ENCODE data around the gene DAPP1. TPM values are rescaled to one million over a fixed set of nuclear protein-coding genes. Genes with fewer than 3 reads are reported as not detected.

The DAPP1 gene
- total RNA-seq, 1 experiment from 2014 or later = 30.6 TPM

- Mint-ChIP-seq H3K4me3 (ENCODE audit: low read depth, unreplicated experiment) (no peak overlapping the region), H3K4me1 (ENCODE audit: low read depth, unreplicated experiment) (no peaks in the 10 kb centered on the region), H3K27me3 (ENCODE audit: unreplicated experiment) (no peaks in the 10 kb centered on the region), H3K27ac (ENCODE audit: unreplicated experiment) (no peak overlapping the region), H3K36me3 (ENCODE audit: insufficient read depth, unreplicated experiment) (no peaks in the 10 kb centered on the region), H3K9me3 (ENCODE audit: low read depth, unreplicated experiment) (no peaks in the 10 kb centered on the region)
- no peak for DNase-seq
- CTCF ChIA-PET = no interaction called here
- intact Hi-C loops (cut with micrococcal nuclease; ENCODE audit: unreplicated experiment) = loop anchor here (5.0 to 10.0 kb wide), 2 partner anchors 82 to 164 kb away; no protein-coding TSS in a partner anchor
- no peak for TF ChIP-seq CTCF (IDR thresholded peaks at IDR 0.05; ENCODE audit: unreplicated experiment)
- BruUV-seq (replicated peaks) = no TSS peak
These were observed 10.1 kb upstream of the DAPP1 start for GRCh38 chr4:99806545-99806944.

DNA sequence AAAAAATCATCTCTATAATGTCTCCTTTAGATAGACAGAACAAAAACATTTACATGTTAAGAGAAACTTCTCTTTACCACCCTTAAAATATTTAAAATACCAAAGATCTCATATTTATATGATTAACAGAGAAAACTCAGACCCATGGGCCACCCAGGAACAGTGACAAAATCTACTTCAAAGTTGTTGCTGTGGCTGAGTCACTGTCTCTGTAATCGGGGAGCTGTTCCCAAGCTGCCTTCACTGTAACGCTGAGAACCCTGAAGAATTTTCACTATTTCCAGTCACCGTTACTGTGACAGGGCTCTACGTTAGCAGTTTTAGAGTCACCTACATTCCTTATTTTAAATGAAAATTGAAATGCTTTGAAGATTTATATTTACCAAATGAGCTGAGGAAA is 9.0 kb upstream of the DAPP1 start:
- H3K4me1 Mint-ChIP-seq (ENCODE audit: low read depth, unreplicated experiment) = no peaks in the 10 kb centered on the region
- peaks cover 3% of the 10 kb centered on the region for H3K9me3 Mint-ChIP-seq (ENCODE audit: low read depth, unreplicated experiment)
- BruUV-seq (replicated peaks) = no TSS peak
- no peak for DNase-seq
- H3K36me3 Mint-ChIP-seq (ENCODE audit: insufficient read depth, unreplicated experiment) = no peaks in the 10 kb centered on the region
- no peak overlapping the region for H3K4me3 Mint-ChIP-seq (ENCODE audit: low read depth, unreplicated experiment)
- intact Hi-C loops (cut with micrococcal nuclease; ENCODE audit: unreplicated experiment) = loop anchor here (1.0 to 10.0 kb wide), 4 partner anchors 83 to 337 kb away; no protein-coding TSS in a partner anchor
- no peaks in the 10 kb centered on the region for H3K27me3 Mint-ChIP-seq (ENCODE audit: unreplicated experiment)
- no peak overlapping the region for H3K27ac Mint-ChIP-seq (ENCODE audit: unreplicated experiment)
- CTCF ChIA-PET = interaction anchor here (1.1 to 2.5 kb wide), 4 partner anchors 10 to 344 kb away, joined by 3 to 10 read pairs (median 6); partner anchors contain the start of gene TRMT10A
- no peak for TF ChIP-seq CTCF (IDR thresholded peaks at IDR 0.05; ENCODE audit: unreplicated experiment)

GRCh38 chr4:99808260-99808857 is 8.3 kb upstream of the DAPP1 start:
- Mint-ChIP-seq H3K27me3 (ENCODE audit: unreplicated experiment) (no peaks in the 10 kb centered on the region), H3K27ac (ENCODE audit: unreplicated experiment) (no peak overlapping the region), H3K4me3 (ENCODE audit: low read depth, unreplicated experiment) (no peak overlapping the region), H3K4me1 (ENCODE audit: low read depth, unreplicated experiment) (no peaks in the 10 kb centered on the region), H3K36me3 (ENCODE audit: insufficient read depth, unreplicated experiment) (no peaks in the 10 kb centered on the region), H3K9me3 (ENCODE audit: low read depth, unreplicated experiment) (peaks cover 3% of the 10 kb centered on the region)
- intact Hi-C loops (cut with micrococcal nuclease; ENCODE audit: unreplicated experiment) = loop anchor here (1.0 to 10.0 kb wide), 4 partner anchors 84 to 338 kb away; no protein-coding TSS in a partner anchor
- peak; percentile 70 for DNase-seq
- BruUV-seq (replicated peaks) = no TSS peak
- peak; percentile 68 for TF ChIP-seq CTCF (IDR thresholded peaks at IDR 0.05; ENCODE audit: unreplicated experiment)
- CTCF ChIA-PET = interaction anchor here (1.1 to 2.5 kb wide), 4 partner anchors 9 to 345 kb away, joined by 3 to 10 read pairs (median 6); partner anchors contain the start of gene TRMT10A

DNA sequence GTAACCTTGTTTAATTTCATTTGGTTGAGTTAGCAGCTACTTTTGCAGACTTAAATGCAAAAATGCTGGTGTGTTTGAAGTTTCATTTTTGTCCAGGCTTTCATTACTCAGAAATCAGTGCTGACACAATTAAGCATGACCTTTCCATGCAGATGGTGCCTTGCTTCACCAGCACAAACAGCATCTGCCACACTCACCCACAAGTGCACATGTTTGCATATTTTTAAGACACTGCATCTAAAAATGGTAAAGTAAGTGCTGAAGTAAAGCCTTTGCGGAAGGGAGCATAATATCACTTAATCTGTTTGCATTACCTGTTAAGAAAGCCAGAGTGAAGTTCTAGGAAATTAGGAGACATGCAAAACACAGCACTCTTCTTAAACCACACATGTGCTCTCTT is 7.3 kb upstream of the DAPP1 start:
- TF ChIP-seq CTCF (IDR thresholded peaks at IDR 0.05; ENCODE audit: unreplicated experiment) = no peak
- Mint-ChIP-seq H3K4me3 (ENCODE audit: low read depth, unreplicated experiment) (no peak overlapping the region), H3K9me3 (ENCODE audit: low read depth, unreplicated experiment) (peaks cover 3% of the 10 kb centered on the region), H3K36me3 (ENCODE audit: insufficient read depth, unreplicated experiment) (no peaks in the 10 kb centered on the region), H3K27me3 (ENCODE audit: unreplicated experiment) (no peaks in the 10 kb centered on the region), H3K27ac (ENCODE audit: unreplicated experiment) (no peak overlapping the region), H3K4me1 (ENCODE audit: low read depth, unreplicated experiment) (no peaks in the 10 kb centered on the region)
- no peak for DNase-seq
- intact Hi-C loops (cut with micrococcal nuclease; ENCODE audit: unreplicated experiment) = loop anchor here (2.0 to 10.0 kb wide), 3 partner anchors 85 to 339 kb away; no protein-coding TSS in a partner anchor
- CTCF ChIA-PET = interaction anchor here (2.5 kb wide), 1 partner anchor 8 kb away, joined by 6 read pairs; no protein-coding TSS in a partner anchor
- no TSS peak for BruUV-seq (replicated peaks)
